HEK293T (cell line): Measurements from ENCODE around the gene FAM210A.

Source experiments
- CTCF ChIA-PET: fragments of 350-600 bp; formaldehyde crosslinking; extraction: SDS; loops from one replicate; lab custom pipeline; 2021; ENCODE audit warnings: antibody characterized with exemption, inconsistent platforms; lab: Yijun Ruan, JAX
- POLR2A ChIA-PET: fragments of 350-600 bp; formaldehyde crosslinking; extraction: SDS; loops from one replicate; lab custom pipeline; 2020; ENCODE audit warnings: antibody characterized with exemption, inconsistent platforms; lab: Yijun Ruan, JAX
- DNase-seq: peaks from one replicate; pipeline ENCODE4 v3.0.0; 2012; ENCODE audit warnings: mixed read lengths; ENCODE audit errors: extremely low spot score
- ARNT ChIP-seq: fragments of 450-650 bp; IDR thresholded peaks from 2 replicates; pipeline ENCODE4 v1.6.1; 2017; ENCODE audit warnings: mild to moderate bottlenecking
- BHLHE40 ChIP-seq: fragments of 450-650 bp; IDR thresholded peaks from 2 replicates; pipeline ENCODE4 v1.6.1; 2016; ENCODE audit warnings: mild to moderate bottlenecking, moderate library complexity, borderline replicate concordance
- CTBP1 ChIP-seq: fragments of 450-650 bp; IDR thresholded peaks from 2 replicates; pipeline ENCODE4 v1.6.1; 2016; ENCODE audit warnings: borderline replicate concordance
- ELF4 ChIP-seq: fragments of 450-650 bp; IDR thresholded peaks from 2 replicates; pipeline ENCODE4 v1.6.1; 2017; ENCODE audit warnings: antibody characterized with exemption
- FOXA1 ChIP-seq: fragments of 450-650 bp; IDR thresholded peaks from 2 replicates; pipeline ENCODE4 v1.6.1; 2016; ENCODE audit warnings: mild to moderate bottlenecking
- FOXK2 ChIP-seq: fragments of 450-650 bp; IDR thresholded peaks from 2 replicates; pipeline ENCODE4 v1.6.1; 2016; ENCODE audit warnings: mild to moderate bottlenecking
- FOXM1 ChIP-seq: fragments of 450-650 bp; IDR thresholded peaks from 2 replicates; pipeline ENCODE4 v1.6.1; 2017; ENCODE audit warnings: mild to moderate bottlenecking, borderline replicate concordance
- HDGF ChIP-seq: fragments of 450-650 bp; IDR thresholded peaks from 2 replicates; pipeline ENCODE4 v1.6.1; 2017; ENCODE audit warnings: antibody characterized with exemption, borderline replicate concordance
- L3MBTL2 ChIP-seq: fragments of 450-650 bp; conservative IDR thresholded peaks from 2 replicates; pipeline ENCODE4 v1.6.1; 2016; ENCODE audit warnings: mild to moderate bottlenecking
- LEF1 ChIP-seq: fragments of 450-650 bp; IDR thresholded peaks from 2 replicates; pipeline ENCODE4 v1.6.1; 2017; ENCODE audit warnings: mild to moderate bottlenecking, borderline replicate concordance
- NFRKB ChIP-seq: fragments of 450-650 bp; IDR thresholded peaks from 2 replicates; pipeline ENCODE4 v1.6.1; 2016; ENCODE audit warnings: mild to moderate bottlenecking, moderate library complexity
- SP1 ChIP-seq: fragments of 450-650 bp; IDR thresholded peaks from 2 replicates; pipeline ENCODE4 v1.6.1; 2017
- SUZ12 ChIP-seq: fragments of 450-650 bp; IDR thresholded peaks from 2 replicates; pipeline ENCODE4 v1.6.1; 2016; ENCODE audit warnings: mild to moderate bottlenecking
- TARDBP ChIP-seq: fragments of 450-650 bp; IDR thresholded peaks from 2 replicates; pipeline ENCODE4 v1.6.1; 2016
- ZNF384 ChIP-seq: fragments of 450-650 bp; IDR thresholded peaks from 2 replicates; pipeline ENCODE4 v1.6.1; 2016
- TF ChIP-seq, protein P1 (sequence below): fragments of 450-650 bp; IDR thresholded peaks from 2 replicates; pipeline ENCODE4 v1.6.1; 2016

Gene FAM210A

DNA sequence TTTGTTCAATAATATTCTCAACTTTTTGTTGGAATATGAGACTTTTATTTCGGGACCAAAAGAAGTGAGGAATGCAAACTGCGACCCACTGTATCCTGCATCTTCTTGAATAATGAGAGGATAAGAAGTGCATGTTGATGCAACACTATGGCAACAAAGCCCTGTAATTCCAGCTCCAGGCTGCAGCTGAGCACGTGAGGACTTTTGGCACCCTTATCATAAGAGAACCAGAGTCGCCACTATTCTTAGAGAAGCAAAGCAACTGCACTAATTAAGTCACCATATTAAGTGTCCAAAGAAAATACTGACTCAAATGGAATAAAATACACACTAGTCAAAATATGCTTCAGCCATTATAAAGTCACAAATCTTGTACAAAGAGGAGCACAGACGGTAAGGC is 65.8 kb downstream of the FAM210A start:
- TF ChIP-seq SUZ12 (no peak), FOXA1 (no peak), HDGF (no peak), ZNF384 (no peak), FOXK2 (no peak), BHLHE40 (no peak), NFRKB (no peak), ELF4 (no peak), L3MBTL2 (no peak), LEF1 (no peak), SP1 (no peak), FOXM1 (no peak), ARNT (no peak), TARDBP (no peak), CTBP1 (no peak)
- TF ChIP-seq, protein P1, sequence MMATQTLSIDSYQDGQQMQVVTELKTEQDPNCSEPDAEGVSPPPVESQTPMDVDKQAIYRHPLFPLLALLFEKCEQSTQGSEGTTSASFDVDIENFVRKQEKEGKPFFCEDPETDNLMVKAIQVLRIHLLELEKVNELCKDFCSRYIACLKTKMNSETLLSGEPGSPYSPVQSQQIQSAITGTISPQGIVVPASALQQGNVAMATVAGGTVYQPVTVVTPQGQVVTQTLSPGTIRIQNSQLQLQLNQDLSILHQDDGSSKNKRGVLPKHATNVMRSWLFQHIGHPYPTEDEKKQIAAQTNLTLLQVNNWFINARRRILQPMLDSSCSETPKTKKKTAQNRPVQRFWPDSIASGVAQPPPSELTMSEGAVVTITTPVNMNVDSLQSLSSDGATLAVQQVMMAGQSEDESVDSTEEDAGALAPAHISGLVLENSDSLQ: no peak
- ChIA-PET CTCF (no interaction called here), POLR2A (no interaction called here)
- DNase-seq: no peak

DNA sequence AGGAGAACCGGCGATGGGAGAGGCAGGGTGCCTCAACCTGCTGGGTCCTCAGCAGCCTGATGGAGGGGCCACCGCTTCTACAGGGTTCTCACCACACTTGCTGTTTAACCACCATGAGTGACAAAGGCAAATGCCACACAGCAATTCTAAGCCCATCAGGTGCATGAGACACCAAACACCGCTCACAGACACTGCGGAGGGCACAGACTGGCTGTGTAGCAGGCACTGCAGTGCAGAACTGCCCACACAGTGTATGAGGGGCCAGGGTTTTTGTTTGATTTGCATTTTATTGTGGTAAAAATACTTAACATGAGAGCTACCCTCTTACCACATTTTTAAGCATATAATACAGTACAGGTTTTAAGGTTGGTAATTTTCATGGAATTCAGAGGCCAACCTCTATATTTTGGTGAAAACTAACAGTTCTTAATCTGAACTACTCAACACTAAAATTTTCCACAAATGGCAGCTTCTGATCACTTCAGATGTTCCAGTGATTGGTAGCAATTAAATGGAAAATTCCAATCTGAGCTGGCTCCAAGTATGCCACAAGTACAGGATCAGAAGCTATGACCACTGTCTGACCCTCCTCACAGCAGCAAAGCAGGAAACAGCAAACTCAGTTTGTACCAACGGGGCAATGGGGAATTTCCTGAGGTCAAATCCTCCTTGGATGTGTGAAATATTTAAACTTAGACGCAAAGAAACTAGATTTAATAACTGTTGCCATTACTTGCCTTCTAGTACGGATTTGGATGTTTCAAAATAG is 67.7 kb downstream of the FAM210A start:
- no peak for DNase-seq
- no peak for TF ChIP-seq L3MBTL2
- TF ChIP-seq BHLHE40: no peak
- TF ChIP-seq, protein P1: no peak
- TF ChIP-seq CTBP1: no peak
- TF ChIP-seq ZNF384: no peak
- no peak for TF ChIP-seq SP1
- TF ChIP-seq SUZ12: no peak
- no peak for TF ChIP-seq LEF1
- TF ChIP-seq FOXK2: no peak
- no peak for TF ChIP-seq FOXA1
- TF ChIP-seq ARNT: no peak
- TF ChIP-seq ELF4: no peak
- no peak for TF ChIP-seq HDGF
- no peak for TF ChIP-seq FOXM1
- TF ChIP-seq TARDBP: no peak
- TF ChIP-seq NFRKB: no peak
- POLR2A ChIA-PET: no interaction called here
- CTCF ChIA-PET: no interaction called here

DNA sequence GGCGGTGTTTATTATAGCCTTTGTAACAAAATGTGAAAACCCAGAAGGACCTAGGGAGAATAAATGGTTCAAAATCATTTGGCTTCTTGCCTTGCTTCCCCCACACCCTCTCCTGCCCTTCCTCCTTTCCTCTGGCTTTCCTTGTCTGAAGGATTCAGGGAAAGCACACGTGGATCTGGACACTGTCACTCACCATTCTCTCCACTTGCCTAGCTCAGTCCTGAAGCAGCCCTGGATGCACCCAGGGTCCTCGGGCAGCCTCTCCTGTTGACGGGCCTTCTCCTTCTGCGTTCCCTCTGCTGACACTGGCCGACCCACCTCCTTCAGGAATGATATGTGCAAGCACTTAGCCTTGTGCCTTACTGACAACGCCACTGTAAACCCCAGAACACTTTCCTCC is 68.4 kb downstream of the FAM210A start:
- DNase-seq: no peak
- ChIA-PET POLR2A (interaction anchor here (0.8 kb wide), 1 partner anchor 100 kb away, joined by 3 read pairs; no protein-coding TSS in a partner anchor), CTCF (no interaction called here)
- TF ChIP-seq FOXA1 (no peak), L3MBTL2 (no peak), BHLHE40 (no peak), ARNT (no peak), HDGF (no peak), CTBP1 (no peak), NFRKB (no peak), FOXK2 (no peak)

DNA sequence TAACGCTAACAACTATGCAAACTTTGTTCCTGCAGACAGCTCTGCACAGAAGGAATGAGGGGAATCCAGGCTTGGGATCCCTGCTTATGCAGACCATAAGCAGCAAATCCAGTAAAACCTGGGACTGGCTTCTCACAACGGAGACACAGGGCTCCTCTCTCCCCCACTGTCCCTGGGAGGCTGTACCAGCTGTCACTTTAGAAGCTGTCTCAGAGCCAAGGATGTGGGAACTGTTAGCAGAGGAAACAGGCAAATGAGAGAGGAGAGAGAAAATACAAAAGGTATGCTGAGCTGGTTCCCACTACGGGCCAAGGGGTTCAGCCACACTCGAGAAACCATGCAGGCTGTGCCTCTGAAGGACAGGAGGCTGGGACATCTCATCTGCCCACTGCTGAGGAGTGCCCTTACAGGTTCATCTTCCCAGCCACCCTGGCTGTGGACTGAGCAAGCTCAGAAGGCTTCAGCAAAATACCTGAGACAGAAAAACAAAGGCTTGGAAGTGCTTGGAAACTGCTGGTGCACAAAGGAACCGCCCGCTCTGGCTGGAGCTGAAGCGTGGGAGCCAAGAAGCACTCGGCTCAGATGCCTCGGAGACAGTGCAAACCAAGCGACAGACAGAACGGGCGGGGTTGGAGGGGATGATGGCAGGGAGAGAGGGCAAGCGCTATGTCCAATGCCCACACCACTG is 72.5 kb downstream of the FAM210A start:
- TF ChIP-seq SUZ12 (no peak), TARDBP (no peak), NFRKB (no peak), ELF4 (no peak), SP1 (no peak), ARNT (no peak), FOXK2 (no peak)
- TF ChIP-seq, protein P1: no peak
- ChIA-PET CTCF (no interaction called here), POLR2A (no interaction called here)
- DNase-seq: no peak

DNA sequence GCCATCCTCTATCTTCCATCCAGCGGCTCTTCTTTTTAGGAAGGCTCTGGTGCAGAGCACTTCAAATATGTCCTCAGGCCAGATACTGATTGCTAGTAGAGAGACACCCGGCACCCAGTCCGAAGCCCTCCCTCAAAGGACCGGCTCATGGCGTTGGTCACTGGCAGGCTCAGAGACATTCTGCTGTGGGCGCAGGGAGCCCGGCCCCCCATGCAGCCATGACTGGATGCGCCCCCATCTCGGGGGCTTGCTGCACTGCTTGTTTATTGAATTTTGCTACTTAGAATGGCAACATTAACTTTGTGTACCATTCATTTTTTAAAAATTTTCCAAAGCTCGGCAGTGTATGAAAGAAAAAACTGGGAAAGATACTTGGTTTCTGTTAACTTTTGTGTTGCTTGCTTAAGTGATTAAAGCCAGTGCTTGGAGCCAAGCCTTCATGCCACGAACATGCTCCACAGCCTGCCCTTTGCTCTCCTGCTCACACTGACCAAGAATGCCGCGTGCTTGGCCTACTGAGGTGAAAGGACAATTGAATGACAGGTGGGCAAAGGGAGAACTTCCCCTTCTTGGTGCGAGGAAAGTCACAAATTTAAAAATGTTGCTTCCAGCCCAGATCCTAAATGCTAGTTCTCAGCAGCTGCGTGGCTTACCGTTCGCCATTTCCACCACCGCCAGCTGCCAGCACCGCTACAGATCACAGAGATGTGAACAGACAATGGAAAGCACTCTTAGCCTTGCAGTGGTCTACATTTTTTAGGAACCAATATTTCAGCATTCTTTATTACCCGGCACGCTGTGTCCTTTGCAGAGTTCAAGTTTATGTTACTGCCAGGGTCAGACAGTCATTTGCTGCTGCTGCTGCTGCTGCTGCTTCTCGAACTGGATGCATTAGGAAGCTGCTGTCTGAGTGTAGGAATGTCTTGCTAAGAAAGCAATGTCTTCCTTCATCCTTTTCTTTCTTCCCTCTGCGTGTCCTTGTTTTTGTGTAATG is 76.7 kb downstream of the FAM210A start:
- ChIA-PET CTCF (no interaction called here), POLR2A (no interaction called here)
- no peak for DNase-seq
- TF ChIP-seq SUZ12: no peak
- no peak for TF ChIP-seq FOXA1
- no peak for TF ChIP-seq BHLHE40
- TF ChIP-seq SP1: no peak
- no peak for TF ChIP-seq ZNF384
- TF ChIP-seq ELF4: no peak
- TF ChIP-seq CTBP1: no peak
- TF ChIP-seq HDGF: no peak
- TF ChIP-seq, protein P1: no peak
- no peak for TF ChIP-seq FOXM1
- no peak for TF ChIP-seq LEF1
- no peak for TF ChIP-seq ARNT
- TF ChIP-seq FOXK2: no peak
